Skeletal muscle tissue (tissue), 4 donors: ENCODE results near the gene DPYD. TPM values are rescaled to one million over a fixed set of nuclear protein-coding genes. Genes with fewer than 3 reads are reported as not detected.

ENCODE experiments used
- H3K27ac ChIP-seq: one replicate; pipeline ENCODE4 v1.7.0; 2013; ENCODE audit warnings: mild to moderate bottlenecking, low read depth, low read length, inconsistent platforms
- H3K27me3 ChIP-seq, 3 donors: one replicate each; pipeline ENCODE4 v1.7.0; 2013; ENCODE audit warnings: low read length in 3 of 3; ENCODE audit not compliant: control insufficient read depth in 3 of 3, insufficient read depth in 3 of 3
- H3K36me3 ChIP-seq, 3 donors: one replicate each; pipeline ENCODE4 v1.7.0; 2013; ENCODE audit warnings: low read length in 3 of 3; ENCODE audit not compliant: control insufficient read depth in 3 of 3, insufficient read depth in 3 of 3
- H3K4me1 ChIP-seq, 3 donors: one replicate each; pipeline ENCODE4 v1.7.0; 2013; ENCODE audit warnings: low read length in 3 of 3, mild to moderate bottlenecking in 3 of 3; ENCODE audit not compliant: control insufficient read depth in 3 of 3, insufficient read depth in 3 of 3
- H3K4me3 ChIP-seq, 3 donors: one replicate each; pipeline ENCODE4 v1.7.0; 2013; ENCODE audit warnings: low read length in 3 of 3
- H3K9ac ChIP-seq, 3 donors: one replicate each; pipeline ENCODE4 v1.7.0; 2013; ENCODE audit warnings: low read length in 3 of 3, mild to moderate bottlenecking in 3 of 3, moderate library complexity in 2 of 3, low read depth in 1 of 3
- H3K9me3 ChIP-seq, 3 donors: one replicate each; pipeline ENCODE4 v1.7.0; 2013; ENCODE audit warnings: low read length in 3 of 3; ENCODE audit not compliant: control insufficient read depth in 3 of 3
- total RNA-seq: library from RNA; depleted of rRNA; stranded (reverse); fragments of >200 nt; gene quantifications from one replicate; pipeline ENCODE4 v1.2.3, GENCODE V29; 2014
- donor health status: Osteomylitis.

The DPYD gene
- total RNA-seq, 1 donor from 2014 or later, result 18.8 TPM

- Histone ChIP-seq H3K27ac (no peak overlapping the region), H3K9ac (no peak overlapping the region), H3K36me3 (no peaks in the 10 kb centered on the region), H3K27me3 (no peaks in the 10 kb centered on the region), H3K4me1 (peaks cover 0 to 3% (median 0%) of the 10 kb centered on the region in 3 donors), H3K4me3 (no peak overlapping the region), H3K9me3 (no peaks in the 10 kb centered on the region)
These were observed 586.4 kb downstream of the DPYD start for GRCh38 chr1:97334454-97334853.

- H3K27me3 ChIP-seq, result no peaks in the 10 kb centered on the region
- no peaks in the 10 kb centered on the region for H3K9me3 ChIP-seq
- H3K4me3 ChIP-seq, result no peak overlapping the region
- no peak overlapping the region for H3K27ac ChIP-seq
- H3K36me3 ChIP-seq, result no peaks in the 10 kb centered on the region
- H3K9ac ChIP-seq, result no peak overlapping the region
- peaks cover 0 to 3% (median 0%) of the 10 kb centered on the region in 3 donors for H3K4me1 ChIP-seq
These were observed 588.1 kb downstream of the DPYD start for GRCh38 chr1:97332716-97333115.

GRCh38 chr1:97331165-97331564 lies 589.7 kb downstream of the DPYD start:
- H3K27me3 ChIP-seq, result no peaks in the 10 kb centered on the region
- peaks cover 0 to 3% (median 0%) of the 10 kb centered on the region in 3 donors for H3K4me1 ChIP-seq
- no peaks in the 10 kb centered on the region for H3K9me3 ChIP-seq
- H3K27ac ChIP-seq, result no peak overlapping the region
- no peaks in the 10 kb centered on the region for H3K36me3 ChIP-seq
- no peak overlapping the region for H3K9ac ChIP-seq
- H3K4me3 ChIP-seq, result no peak overlapping the region

GRCh38 chr1:97314685-97315084 lies 606.1 kb downstream of the DPYD start:
- H3K9ac ChIP-seq, result no peak overlapping the region
- H3K4me3 ChIP-seq, result no peak overlapping the region
- no peaks in the 10 kb centered on the region for H3K9me3 ChIP-seq
- H3K4me1 ChIP-seq, result no peaks in the 10 kb centered on the region
- H3K27me3 ChIP-seq, result no peaks in the 10 kb centered on the region
- no peak overlapping the region for H3K27ac ChIP-seq
- peaks cover 0 to 2% (median 0%) of the 10 kb centered on the region in 3 donors for H3K36me3 ChIP-seq

GRCh38 chr1:97308131-97308530 lies 612.7 kb downstream of the DPYD start:
- Histone ChIP-seq H3K36me3 (peaks cover 0 to 4% (median 3%) of the 10 kb centered on the region in 3 donors), H3K9ac (no peak overlapping the region), H3K27ac (no peak overlapping the region), H3K27me3 (no peaks in the 10 kb centered on the region), H3K4me1 (no peaks in the 10 kb centered on the region), H3K4me3 (no peak overlapping the region), H3K9me3 (no peaks in the 10 kb centered on the region)

- H3K27me3 ChIP-seq, result no peaks in the 10 kb centered on the region
- peaks cover 0 to 4% (median 3%) of the 10 kb centered on the region in 3 donors for H3K36me3 ChIP-seq
- H3K27ac ChIP-seq, result no peak overlapping the region
- no peaks in the 10 kb centered on the region for H3K9me3 ChIP-seq
- H3K9ac ChIP-seq, result no peak overlapping the region
- no peaks in the 10 kb centered on the region for H3K4me1 ChIP-seq
- H3K4me3 ChIP-seq, result no peak overlapping the region
These were observed 613.3 kb downstream of the DPYD start for GRCh38 chr1:97307568-97307967.

GRCh38 chr1:97307151-97307550 lies 613.7 kb downstream of the DPYD start:
- Histone ChIP-seq H3K4me1 (no peaks in the 10 kb centered on the region), H3K27ac (no peak overlapping the region), H3K4me3 (no peak overlapping the region), H3K36me3 (peaks cover 0 to 4% (median 3%) of the 10 kb centered on the region in 3 donors), H3K27me3 (no peaks in the 10 kb centered on the region), H3K9me3 (no peaks in the 10 kb centered on the region), H3K9ac (no peak overlapping the region)

GRCh38 chr1:97306504-97306903 lies 614.3 kb downstream of the DPYD start:
- Histone ChIP-seq H3K27me3 (no peaks in the 10 kb centered on the region), H3K9me3 (no peaks in the 10 kb centered on the region), H3K4me3 (no peak overlapping the region), H3K4me1 (no peaks in the 10 kb centered on the region), H3K36me3 (peaks cover 0 to 4% (median 3%) of the 10 kb centered on the region in 3 donors), H3K9ac (no peak overlapping the region), H3K27ac (no peak overlapping the region)

- no peaks in the 10 kb centered on the region for H3K9me3 ChIP-seq
- peaks cover 0 to 4% (median 3%) of the 10 kb centered on the region in 3 donors for H3K36me3 ChIP-seq
- H3K27me3 ChIP-seq, result no peaks in the 10 kb centered on the region
- no peak overlapping the region for H3K9ac ChIP-seq
- H3K27ac ChIP-seq, result no peak overlapping the region
- H3K4me1 ChIP-seq, result no peaks in the 10 kb centered on the region
- H3K4me3 ChIP-seq, result no peak overlapping the region
These were observed 616.5 kb downstream of the DPYD start for GRCh38 chr1:97304366-97304765.

GRCh38 chr1:97298966-97299365 lies 621.9 kb downstream of the DPYD start:
- H3K36me3 ChIP-seq, result no peaks in the 10 kb centered on the region
- H3K4me3 ChIP-seq, result no peak overlapping the region
- no peaks in the 10 kb centered on the region for H3K9me3 ChIP-seq
- H3K27me3 ChIP-seq, result no peaks in the 10 kb centered on the region
- no peaks in the 10 kb centered on the region for H3K4me1 ChIP-seq
- no peak overlapping the region for H3K27ac ChIP-seq
- H3K9ac ChIP-seq, result no peak overlapping the region

GRCh38 chr1:97297611-97298010 lies 623.2 kb downstream of the DPYD start:
- H3K9ac ChIP-seq, result no peak overlapping the region
- no peak overlapping the region for H3K27ac ChIP-seq
- H3K27me3 ChIP-seq, result no peaks in the 10 kb centered on the region
- no peaks in the 10 kb centered on the region for H3K36me3 ChIP-seq
- no peaks in the 10 kb centered on the region for H3K4me1 ChIP-seq
- no peaks in the 10 kb centered on the region for H3K9me3 ChIP-seq
- no peak overlapping the region for H3K4me3 ChIP-seq
